Endothelial cell of umbilical vein (primary cell): ENCODE measurements around the gene GIGYF2. TPM values are rescaled to one million over a fixed set of nuclear protein-coding genes. Genes with fewer than 3 reads are reported as not detected.

Experiments used
- BruUV-seq: library from RNA; stranded (reverse); fragments of 400-500 nt; replicated peaks from 2 replicates; lab custom pipeline; 2021; lab: Mats Ljungman, UMichigan
- CTCF ChIA-PET: fragments of 300-600, 350-600 bp; sonication (Branson Sonifier 250); formaldehyde crosslinking; loops from one replicate; lab custom pipeline; 2021; ENCODE audit warnings: antibody characterized with exemption, inconsistent platforms; lab: Charles Lee
- POLR2A ChIA-PET: fragments of 300-600, 350-600 bp; sonication (Branson Sonifier 250); formaldehyde crosslinking; loops from one replicate; lab custom pipeline; 2021; ENCODE audit warnings: antibody characterized with exemption, inconsistent platforms; lab: Charles Lee
- DNase-seq: peaks from one replicate; pipeline ENCODE4 v3.0.0-alpha.2; 2011; ENCODE audit warnings: low read depth, low spot score
- FAIRE-seq: peaks from 2 replicates; lab custom pipeline; 2011; peaks lifted over from hg19 to GRCh38; lab: Jason Lieb, UNC
- H2AFZ ChIP-seq: 2 replicates; pipeline ENCODE4 v1.6.0; 2012; ENCODE audit warnings: low read depth, low read length, control low read depth, inconsistent platforms
- H3K27ac ChIP-seq: 2 replicates; pipeline ENCODE4 v1.5.1; 2011; ENCODE audit warnings: low read depth, mild to moderate bottlenecking, control low read depth, low read length, moderate library complexity; ENCODE audit not compliant: insufficient read depth
- H3K27me3 ChIP-seq, 2 experiments: 2 replicates each; pipeline versions ENCODE4 v1.6.0 to v1.6.1; 2011; ENCODE audit warnings: low read length in 2 of 2, mixed read lengths in 1 of 2; ENCODE audit not compliant: control insufficient read depth in 2 of 2, insufficient read depth in 2 of 2
- H3K36me3 ChIP-seq, 2 experiments: 2 replicates in 1 of 2; 3 replicates in 1 of 2; pipeline ENCODE4 v1.5.1; 2011; ENCODE audit warnings: low read length in 2 of 2, mild to moderate bottlenecking in 1 of 2, moderate library complexity in 1 of 2; ENCODE audit not compliant: control insufficient read depth in 2 of 2, insufficient read depth in 2 of 2; ENCODE audit errors: extremely low read depth in 1 of 2
- H3K4me1 ChIP-seq: 3 replicates; pipeline ENCODE4 v1.5.1; 2011; ENCODE audit warnings: mild to moderate bottlenecking, low read length; ENCODE audit not compliant: control insufficient read depth, insufficient read depth; ENCODE audit errors: extremely low read depth
- H3K4me2 ChIP-seq: 2 replicates; pipeline ENCODE4 v1.6.1; 2011; ENCODE audit warnings: low read length, control low read depth, mixed read lengths; ENCODE audit not compliant: insufficient read depth
- H3K4me3 ChIP-seq, 3 experiments: fragments of 200-600 bp in 1 of 3; sonication (generic), shearing (Covaris generic) in 1 of 3; replicated peaks in 1 of 3; 2 replicates each; pipeline ENCODE4 v1.5.1; 2011 to 2016; ENCODE audit warnings: control low read depth in 3 of 3, low read length in 3 of 3, mild to moderate bottlenecking in 2 of 3, inconsistent platforms in 1 of 3, low read depth in 1 of 3, moderate library complexity in 1 of 3; ENCODE audit not compliant: insufficient read depth in 1 of 3
- H3K79me2 ChIP-seq: 2 replicates; pipeline ENCODE4 v1.6.0; 2012; ENCODE audit warnings: low read length, inconsistent platforms; ENCODE audit not compliant: control insufficient read depth, insufficient read depth
- H3K9ac ChIP-seq: replicated peaks from 2 replicates; pipeline ENCODE3; 2011; ENCODE audit warnings: low read length, control low read depth; ENCODE audit not compliant: insufficient read depth; ENCODE audit errors: extremely low read depth
- H3K9me1 ChIP-seq: replicated peaks from 3 replicates; pipeline ENCODE4 v1.6.0; 2011; ENCODE audit warnings: mild to moderate bottlenecking, low read length; ENCODE audit not compliant: control insufficient read depth, insufficient read depth; ENCODE audit errors: extremely low read depth
- H3K9me3 ChIP-seq: replicated peaks from 2 replicates; pipeline ENCODE4 v1.5.1; 2012; ENCODE audit warnings: low read length, inconsistent platforms; ENCODE audit not compliant: control insufficient read depth, insufficient read depth
- H4K20me1 ChIP-seq: replicated peaks from 2 replicates; pipeline ENCODE3; 2011; ENCODE audit warnings: mild to moderate bottlenecking, low read length; ENCODE audit not compliant: control insufficient read depth, insufficient read depth; ENCODE audit errors: extremely low read depth
- CTCF ChIP-seq, 2 donors: IDR thresholded peaks; 1 replicate in 1 of 2; 2 replicates in 1 of 2; pipeline ENCODE4 v1.5.1; 2011; ENCODE audit warnings: low read length in 2 of 2, mild to moderate bottlenecking in 2 of 2, moderate library complexity in 2 of 2, control low read depth in 1 of 2, inconsistent platforms in 1 of 2, low read depth in 1 of 2; ENCODE audit not compliant: insufficient read depth in 1 of 2; ENCODE audit errors: extremely low read depth in 1 of 2
- EZH2 ChIP-seq: IDR thresholded peaks from 2 replicates; pipeline ENCODE4 v1.6.1; 2012; ENCODE audit warnings: borderline replicate concordance, low read depth, mild to moderate bottlenecking, moderate library complexity, low read length, inconsistent platforms; ENCODE audit not compliant: severe bottlenecking
- FOS ChIP-seq: IDR thresholded peaks from 2 replicates; pipeline ENCODE4 v1.6.1; 2011; ENCODE audit warnings: mild to moderate bottlenecking, low read length, moderate library complexity, borderline replicate concordance; ENCODE audit not compliant: insufficient read depth
- GATA2 ChIP-seq: IDR thresholded peaks from 2 replicates; pipeline ENCODE4 v1.7.0; 2011; ENCODE audit warnings: low read depth, mild to moderate bottlenecking, moderate library complexity, mixed read lengths, low read length; ENCODE audit not compliant: insufficient read length, insufficient read depth
- JUN ChIP-seq: IDR thresholded peaks from 2 replicates; pipeline ENCODE4 v1.6.1; 2011; ENCODE audit warnings: borderline replicate concordance, low read depth; ENCODE audit not compliant: insufficient read length, insufficient read depth
- MAX ChIP-seq: IDR thresholded peaks from 2 replicates; pipeline ENCODE4 v1.6.1; 2011; ENCODE audit not compliant: insufficient read depth, insufficient read length
- MYC ChIP-seq: IDR thresholded peaks from one replicate; pipeline ENCODE4 v1.6.1; 2011; ENCODE audit warnings: mild to moderate bottlenecking, low read depth, low read length
- POLR2A ChIP-seq: IDR thresholded peaks from 2 replicates; pipeline ENCODE4 v1.6.1; 2012; ENCODE audit warnings: low read depth, mild to moderate bottlenecking, control low read depth, low read length
- POLR2AphosphoS5 ChIP-seq: IDR thresholded peaks from 2 replicates; pipeline ENCODE4 v1.6.1; 2012; ENCODE audit warnings: low read depth, mild to moderate bottlenecking, control low read depth, low read length, moderate library complexity; ENCODE audit not compliant: insufficient read depth
- dilution Hi-C: fragments of 300-500 bp; cut with MboI; formaldehyde crosslinking; loops from one replicate; pipeline ENCODE4 v1.15.0; 2019; ENCODE audit warnings: low sequenced_read_pairs; ENCODE audit not compliant: extremely low pct_ligation_motif_present
- intact Hi-C: fragments of 100-400 bp; cut with micrococcal nuclease; formaldehyde crosslinking; loops from one replicate; pipeline ENCODE4 v1.10.0; 2022
- polyA plus RNA-seq, 4 experiments: library from polyadenylated mRNA; depleted of rRNA in 3 of 4; stranded (reverse) in 3 of 4; unstranded in 1 of 4; fragments of >200 nt; gene quantifications; 2 replicates each; pipeline versions ENCODE4 v1.2.1 to v1.2.3, GENCODE V29; 2011 to 2012; ENCODE audit warnings: missing spikeins in 1 of 4
- total RNA-seq: library from RNA; stranded (reverse); gene quantifications from 2 replicates; pipeline ENCODE4 v1.2.3, GENCODE V29; 2021

GIGYF2 gene
- total and polyA plus RNA-seq, 2 donors (not counting 3 experiments of a cell fraction or from before 2014, with no cell fraction given): 22.9 to 56.4 TPM

GRCh38 chr2:232777276-232777675 lies 80.1 kb downstream of the GIGYF2 start:
- TF ChIP-seq CTCF (IDR thresholded peaks at IDR 0.05; ENCODE audit: extremely low read depth in 1 of 2, insufficient read depth in 1 of 2, low read depth in 1 of 2, low read length in 2 of 2): no peak
- no peak for TF ChIP-seq MAX
- no peak for TF ChIP-seq EZH2
- no peak for TF ChIP-seq JUN
- no peak for TF ChIP-seq POLR2A
- no peak for TF ChIP-seq MYC
- no peak for TF ChIP-seq POLR2AphosphoS5
- TF ChIP-seq GATA2: no peak
- no peak for TF ChIP-seq FOS
- FAIRE-seq (no peak), DNase-seq (no peak)
- BruUV-seq: no TSS peak
- no peaks in the 10 kb centered on the region for H3K79me2 ChIP-seq
- H3K4me2 ChIP-seq: no peak overlapping the region
- CTCF ChIA-PET: no interaction called here
- no peak overlapping the region for H2AFZ ChIP-seq
- H3K27me3 ChIP-seq: no peaks in the 10 kb centered on the region
- H3K4me3 ChIP-seq: no peak overlapping the region
- H3K27ac ChIP-seq: no peak overlapping the region
- H3K36me3 ChIP-seq: peaks cover 2 to 5% of the 10 kb centered on the region in 2 experiments
- intact Hi-C loops: no loop called here
- no peaks in the 10 kb centered on the region for H3K9me1 ChIP-seq
- H3K9me3 ChIP-seq: no peaks in the 10 kb centered on the region
- no peak overlapping the region for H3K9ac ChIP-seq
- POLR2A ChIA-PET: no interaction called here
- no peaks in the 10 kb centered on the region for H4K20me1 ChIP-seq
- dilution Hi-C loops: no loop called here
- no peaks in the 10 kb centered on the region for H3K4me1 ChIP-seq
